H9 (cell line): ENCODE measurements around the gene PTGFR. TPM values are rescaled to one million over a fixed set of nuclear protein-coding genes. Genes with fewer than 3 reads are reported as not detected.

Source experiments
- DNase-seq: peaks from one replicate; pipeline ENCODE4 v3.0.0-alpha.2; 2017
- H2AFZ ChIP-seq: one replicate; pipeline ENCODE4 v1.6.1; 2013; ENCODE audit warnings: mild to moderate bottlenecking, low read length, control low read depth, moderate library complexity
- H2AK5ac ChIP-seq: 2 replicates; pipeline ENCODE4 v1.6.1; 2013; ENCODE audit warnings: low read length, control low read depth, mixed read lengths; ENCODE audit not compliant: insufficient read length
- H2BK120ac ChIP-seq: one replicate; pipeline ENCODE4 v1.6.1; 2013; ENCODE audit warnings: low read depth, mild to moderate bottlenecking, low read length, control low read depth, inconsistent platforms; ENCODE audit not compliant: poor library complexity, severe bottlenecking
- H2BK12ac ChIP-seq: 2 replicates; pipeline ENCODE4 v1.6.1; 2013; ENCODE audit warnings: low read length, control low read depth, mixed read lengths, low read depth; ENCODE audit not compliant: insufficient read length
- H2BK15ac ChIP-seq: 2 replicates; pipeline ENCODE4 v1.6.1; 2013; ENCODE audit warnings: low read depth, low read length, control low read depth
- H2BK20ac ChIP-seq: one replicate; pipeline ENCODE4 v1.6.1; 2013; ENCODE audit warnings: low read depth, mild to moderate bottlenecking, low read length, control low read depth, inconsistent platforms; ENCODE audit not compliant: poor library complexity, severe bottlenecking
- H2BK5ac ChIP-seq: 2 replicates; pipeline ENCODE4 v1.6.1; 2013; ENCODE audit warnings: low read length, control low read depth, mixed read lengths; ENCODE audit not compliant: insufficient read length
- H3K14ac ChIP-seq: 2 replicates; pipeline ENCODE4 v1.6.1; 2013; ENCODE audit warnings: low read length, control low read depth; ENCODE audit not compliant: insufficient read depth
- H3K18ac ChIP-seq: 2 replicates; pipeline ENCODE4 v1.6.1; 2013; ENCODE audit warnings: low read depth, mild to moderate bottlenecking, mixed read lengths, low read length, control low read depth; ENCODE audit not compliant: insufficient read length
- H3K23ac ChIP-seq: 2 replicates; pipeline ENCODE4 v1.6.1; 2013; ENCODE audit warnings: low read length, control low read depth, mixed read lengths, low read depth; ENCODE audit not compliant: insufficient read length
- H3K23me2 ChIP-seq: 2 replicates; pipeline ENCODE4 v1.6.1; 2013; ENCODE audit warnings: low read depth, mild to moderate bottlenecking, mixed read lengths, low read length, control low read depth; ENCODE audit not compliant: insufficient read length, poor library complexity, severe bottlenecking
- H3K27ac ChIP-seq: 2 replicates; pipeline ENCODE4 v1.5.1; 2013; ENCODE audit warnings: low read length, control low read depth, mixed read lengths, low read depth; ENCODE audit not compliant: insufficient read length
- H3K27me3 ChIP-seq: 2 replicates; pipeline ENCODE4 v1.6.1; 2013; ENCODE audit warnings: low read length, control low read depth, inconsistent platforms; ENCODE audit not compliant: insufficient read depth
- H3K4ac ChIP-seq: 2 replicates; pipeline ENCODE4 v1.6.1; 2013; ENCODE audit warnings: low read depth, mild to moderate bottlenecking, control low read depth, inconsistent platforms, low read length, moderate library complexity
- H3K4me1 ChIP-seq: 2 replicates; pipeline ENCODE4 v1.6.1; 2013; ENCODE audit warnings: low read length, control low read depth, inconsistent platforms; ENCODE audit not compliant: insufficient read depth
- H3K4me2 ChIP-seq: 2 replicates; pipeline ENCODE4 v1.6.1; 2013; ENCODE audit warnings: low read length, control low read depth, mixed read lengths; ENCODE audit not compliant: insufficient read length, insufficient read depth
- H3K56ac ChIP-seq: 2 replicates; pipeline ENCODE4 v1.6.1; 2013; ENCODE audit warnings: low read depth, mild to moderate bottlenecking, mixed read lengths, low read length, control low read depth; ENCODE audit not compliant: insufficient read length
- H3K79me1 ChIP-seq: 2 replicates; pipeline ENCODE4 v1.6.1; 2013; ENCODE audit warnings: low read depth, mild to moderate bottlenecking, moderate library complexity, low read length, control low read depth, inconsistent platforms; ENCODE audit not compliant: insufficient read depth, poor library complexity, severe bottlenecking
- H3K79me2 ChIP-seq: 2 replicates; pipeline ENCODE4 v1.6.1; 2013; ENCODE audit warnings: low read length, control low read depth, inconsistent platforms; ENCODE audit not compliant: insufficient read depth
- H3K9ac ChIP-seq: 2 replicates; pipeline ENCODE4 v1.6.1; 2013; ENCODE audit warnings: low read length, control low read depth, mixed read lengths; ENCODE audit not compliant: insufficient read length; ENCODE audit errors: extremely low read depth
- H3K9me3 ChIP-seq: one replicate; pipeline ENCODE4 v1.6.1; 2013; ENCODE audit warnings: low read depth, low read length, inconsistent platforms; ENCODE audit not compliant: control insufficient read depth
- H3T11ph ChIP-seq: one replicate; pipeline ENCODE4 v1.6.1; 2013; ENCODE audit warnings: mild to moderate bottlenecking, low read length, control low read depth, inconsistent platforms
- H4K20me1 ChIP-seq: one replicate; pipeline ENCODE4 v1.6.1; 2013; ENCODE audit not compliant: control insufficient read depth, insufficient read length, insufficient read depth
- H4K5ac ChIP-seq: 2 replicates; pipeline ENCODE4 v1.6.1; 2013; ENCODE audit warnings: low read depth, mild to moderate bottlenecking, mixed read lengths, low read length, control low read depth; ENCODE audit not compliant: insufficient read length
- H4K8ac ChIP-seq: replicated peaks from 2 replicates; pipeline ENCODE4 v1.6.1; 2013; ENCODE audit warnings: low read length, control low read depth, mixed read lengths, low read depth; ENCODE audit not compliant: insufficient read length
- H4K91ac ChIP-seq: 2 replicates; pipeline ENCODE4 v1.6.1; 2013; ENCODE audit warnings: low read depth, mild to moderate bottlenecking, moderate library complexity, mixed read lengths, low read length, control low read depth; ENCODE audit not compliant: insufficient read length
- H3K27ac Mint-ChIP-seq, 3 experiments: 2 replicates in 2 of 3; 3 replicates in 1 of 3; pipeline ENCODE4 v1.8.0; 2020 to 2021; ENCODE audit warnings: mixed read lengths in 3 of 3, mild to moderate bottlenecking in 1 of 3, moderate library complexity in 1 of 3
- H3K27me3 Mint-ChIP-seq: 2 replicates; pipeline ENCODE4 v1.8.0; 2021; ENCODE audit warnings: low read depth, mild to moderate bottlenecking, moderate library complexity, mixed read lengths
- H3K36me3 Mint-ChIP-seq, 3 experiments: 2 replicates in 2 of 3; 3 replicates in 1 of 3; pipeline ENCODE4 v1.8.0; 2020 to 2021; ENCODE audit warnings: low read depth in 3 of 3, mixed read lengths in 3 of 3; ENCODE audit not compliant: insufficient read depth in 1 of 3
- H3K4me1 Mint-ChIP-seq, 2 experiments: 2 replicates each; pipeline ENCODE4 v1.8.0; 2020; ENCODE audit warnings: mixed read lengths in 2 of 2
- H3K4me3 Mint-ChIP-seq, 2 experiments: 2 replicates in 1 of 2; 3 replicates in 1 of 2; pipeline ENCODE4 v1.8.0; 2020 to 2021; ENCODE audit warnings: mild to moderate bottlenecking in 2 of 2, mixed read lengths in 2 of 2, moderate library complexity in 1 of 2
- H3K9me3 Mint-ChIP-seq, 2 experiments: 2 replicates in 1 of 2; 3 replicates in 1 of 2; pipeline ENCODE4 v1.8.0; 2020; ENCODE audit warnings: mild to moderate bottlenecking in 2 of 2, mixed read lengths in 2 of 2, moderate library complexity in 1 of 2
- WGBS: extraction: QIAGEN DNeasy Blood & Tissue Kit; methylation state at CpG from one replicate; pipeline ENCODE4 v1.1.7; 2013; ENCODE audit warnings: missing lambda C conversion rate, low lambda C conversion rate, mixed read lengths; ENCODE audit not compliant: insufficient read length; ENCODE audit errors: extremely low coverage; 5-methylcytosine and 5-hydroxymethylcytosine counted together
- total RNA-seq: library from RNA; stranded (reverse); gene quantifications from 2 replicates; pipeline ENCODE4 v1.2.1, GENCODE V29; 2021
- TF ChIP-seq, protein P1 (sequence below): fragments of 200-600 bp; sonication (generic); conservative IDR thresholded peaks from 3 replicates; pipeline ENCODE4 v1.8.0; 2021; ENCODE audit warnings: antibody characterized with exemption, mild to moderate bottlenecking

Gene PTGFR
- total RNA-seq, 1 experiment from 2014 or later, result not detected

DNA sequence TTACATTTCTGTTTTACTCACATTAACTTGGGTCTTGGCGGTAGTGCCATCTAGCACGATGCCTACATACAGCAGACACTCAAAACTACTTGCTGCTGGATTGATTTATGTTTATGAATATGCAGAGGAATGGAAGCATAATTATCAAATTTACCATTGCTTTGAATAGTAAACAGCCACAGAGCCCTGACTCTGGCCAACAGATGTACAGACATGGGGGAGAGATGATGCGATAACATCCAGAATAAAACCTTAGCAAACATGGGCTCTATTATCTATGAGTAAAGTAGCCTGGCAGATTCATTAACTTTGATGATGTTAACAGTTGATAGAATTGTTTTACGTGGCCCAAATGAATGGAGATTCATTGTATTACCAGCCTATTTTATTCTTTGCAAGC, 42.8 kb downstream of the PTGFR start:
- no peak overlapping the region for H3K4me3 Mint-ChIP-seq
- no peaks in the 10 kb centered on the region for H3K36me3 Mint-ChIP-seq

More for the DNA sequence above, 42.8 kb downstream of the PTGFR start:
- H3T11ph ChIP-seq, result no peak overlapping the region
- H3K4me1 ChIP-seq, result no peaks in the 10 kb centered on the region
- no peak overlapping the region for H3K4me2 ChIP-seq
- TF ChIP-seq, protein P1, sequence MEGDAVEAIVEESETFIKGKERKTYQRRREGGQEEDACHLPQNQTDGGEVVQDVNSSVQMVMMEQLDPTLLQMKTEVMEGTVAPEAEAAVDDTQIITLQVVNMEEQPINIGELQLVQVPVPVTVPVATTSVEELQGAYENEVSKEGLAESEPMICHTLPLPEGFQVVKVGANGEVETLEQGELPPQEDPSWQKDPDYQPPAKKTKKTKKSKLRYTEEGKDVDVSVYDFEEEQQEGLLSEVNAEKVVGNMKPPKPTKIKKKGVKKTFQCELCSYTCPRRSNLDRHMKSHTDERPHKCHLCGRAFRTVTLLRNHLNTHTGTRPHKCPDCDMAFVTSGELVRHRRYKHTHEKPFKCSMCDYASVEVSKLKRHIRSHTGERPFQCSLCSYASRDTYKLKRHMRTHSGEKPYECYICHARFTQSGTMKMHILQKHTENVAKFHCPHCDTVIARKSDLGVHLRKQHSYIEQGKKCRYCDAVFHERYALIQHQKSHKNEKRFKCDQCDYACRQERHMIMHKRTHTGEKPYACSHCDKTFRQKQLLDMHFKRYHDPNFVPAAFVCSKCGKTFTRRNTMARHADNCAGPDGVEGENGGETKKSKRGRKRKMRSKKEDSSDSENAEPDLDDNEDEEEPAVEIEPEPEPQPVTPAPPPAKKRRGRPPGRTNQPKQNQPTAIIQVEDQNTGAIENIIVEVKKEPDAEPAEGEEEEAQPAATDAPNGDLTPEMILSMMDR, result no peak
- Mint-ChIP-seq H3K9me3 (no peaks in the 10 kb centered on the region), H3K27ac (no peak overlapping the region), H3K27me3 (no peaks in the 10 kb centered on the region; the same call in 1 of the 2 replicates), H3K4me1 (no peaks in the 10 kb centered on the region)
- H3K23ac ChIP-seq, result no peak overlapping the region
- no peak overlapping the region for H2BK15ac ChIP-seq
- no CpG with 5 or more reads among the region's 4 CpGs for WGBS
- H4K91ac ChIP-seq, result no peak overlapping the region
- H3K27me3 ChIP-seq, result no peaks in the 10 kb centered on the region
- no peak overlapping the region for H2AFZ ChIP-seq
- no peak overlapping the region for H4K8ac ChIP-seq
- no peak overlapping the region for H3K14ac ChIP-seq
- H3K56ac ChIP-seq, result no peak overlapping the region
- no peaks in the 10 kb centered on the region for H4K20me1 ChIP-seq
- H3K18ac ChIP-seq, result no peak overlapping the region
- DNase-seq, result no peak
- no peaks in the 10 kb centered on the region for H3K79me2 ChIP-seq
- H2BK20ac ChIP-seq, result no peak overlapping the region
- H3K4ac ChIP-seq, result no peak overlapping the region
- no peaks in the 10 kb centered on the region for H3K23me2 ChIP-seq
- no peak overlapping the region for H3K27ac ChIP-seq
- H2BK120ac ChIP-seq, result no peak overlapping the region
- no peak overlapping the region for H2AK5ac ChIP-seq
- H4K5ac ChIP-seq, result no peak overlapping the region
- no peaks in the 10 kb centered on the region for H3K9me3 ChIP-seq
- no peak overlapping the region for H3K9ac ChIP-seq
- no peak overlapping the region for H2BK5ac ChIP-seq
- H2BK12ac ChIP-seq, result no peak overlapping the region
- H3K79me1 ChIP-seq, result no peaks in the 10 kb centered on the region
